Ovary (tissue), 9 donors: ENCODE measurements around the gene ATG14. TPM values are rescaled to one million over a fixed set of nuclear protein-coding genes. Genes with fewer than 3 reads are reported as not detected.

Experiments
- DNase-seq, 5 donors: peaks; one replicate each; pipeline ENCODE4 v3.0.0-alpha.2; 2019 to 2020
- H3K27ac ChIP-seq, 2 donors: fragments of 200-600 bp; one replicate each; pipeline versions ENCODE4 v1.5.1 to v1.8.0; 2019 to 2022
- H3K27me3 ChIP-seq: fragments of 200-600 bp; one replicate; pipeline ENCODE4 v1.8.0; 2022
- H3K36me3 ChIP-seq: fragments of 200-600 bp; sonication (generic); one replicate; pipeline ENCODE4 v1.5.1; 2019
- H3K4me1 ChIP-seq: one replicate; pipeline ENCODE4 v1.8.1; 2013; ENCODE audit warnings: mild to moderate bottlenecking, moderate library complexity; ENCODE audit not compliant: insufficient read depth
- H3K4me3 ChIP-seq: fragments of 200-600 bp; sonication (generic); one replicate; pipeline ENCODE4 v1.5.1; 2017
- H3K9me3 ChIP-seq, 2 donors: fragments of 200-600 bp in 1 of 2; sonication (generic) in 1 of 2; one replicate each; pipeline versions ENCODE4 v1.5.1 to v1.8.1; 2013 to 2019; ENCODE audit warnings: mild to moderate bottlenecking in 1 of 2, moderate library complexity in 1 of 2
- EP300 ChIP-seq: sonication (generic); formaldehyde crosslinking; IDR thresholded peaks from one replicate; pipeline ENCODE4 v1.6.1; 2017; ENCODE audit warnings: antibody characterized with exemption
- POLR2A ChIP-seq: fragments of 450-650 bp; IDR thresholded peaks from one replicate; pipeline ENCODE4 v1.6.1; 2017; ENCODE audit warnings: antibody characterized with exemption, mild to moderate bottlenecking, moderate library complexity
- WGBS, 3 donors: extraction: QIAGEN DNeasy Blood & Tissue Kit in 1 of 3; methylation state at CpG; one replicate each; pipeline versions ENCODE4 v1.1.5 to v1.1.7; 2013 to 2017; 5-methylcytosine and 5-hydroxymethylcytosine counted together
- intact Hi-C, 4 donors: fragments of 100-400 bp; cut with DNase I; formaldehyde crosslinking; loops; one replicate each; pipeline versions ENCODE4 v1.11.0 to v1.15.1; 2022 to 2023
- polyA plus RNA-seq, 2 donors: library from polyadenylated mRNA; stranded (reverse); fragments of 200-250 nt in 1 of 2; fragments of 350-450 nt in 1 of 2; fragmentation: Illumina TruSeq in 1 of 2; extraction: RNeasy Lipid Tissue Mini Kit (QIAGEN cat#74804) in 1 of 2; gene quantifications; one replicate each; pipeline ENCODE4 v1.2.3, GENCODE V29; 2013 to 2014
- total RNA-seq, 7 donors: library from RNA; depleted of rRNA in 2 of 7; stranded (reverse); fragments of >200 nt in 2 of 7; fragmentation: NEBNext Ultra II Directional in 3 of 7; extraction: Animal tissue kit (Norgen Biotek cat#: 25700) in 3 of 7; gene quantifications; one replicate each; pipeline versions ENCODE4 v1.1.0 to v1.2.4, GENCODE V29; 2016 to 2023
- TF ChIP-seq, protein P1 (sequence below), 3 donors: fragments of 450-650 bp in 2 of 3; fragments of 200-600 bp in 1 of 3; IDR thresholded peaks; one replicate each; pipeline versions ENCODE4 v1.5.1 to v1.8.0; 2016 to 2022; ENCODE audit warnings: antibody characterized with exemption in 3 of 3, mild to moderate bottlenecking in 1 of 3
- donor health status: DM: no; HTN: no; CAD: no; lungs with moderate emphysema.
- donor health status: DM: no; HTN: no; CAD: no.
- donor health status: Bipolar disorder and iron deficiency.
- donor health status: DM: yes; HTN: yes; CAD: no.
- donor health status: DM: no; HTN: no; CAD: no.
- donor health status: DM: yes; HTN: yes; CAD: no.

The ATG14 gene
- total and polyA plus RNA-seq, 9 donors = 9.5 to 22.5 (median 12.1) TPM

DNA sequence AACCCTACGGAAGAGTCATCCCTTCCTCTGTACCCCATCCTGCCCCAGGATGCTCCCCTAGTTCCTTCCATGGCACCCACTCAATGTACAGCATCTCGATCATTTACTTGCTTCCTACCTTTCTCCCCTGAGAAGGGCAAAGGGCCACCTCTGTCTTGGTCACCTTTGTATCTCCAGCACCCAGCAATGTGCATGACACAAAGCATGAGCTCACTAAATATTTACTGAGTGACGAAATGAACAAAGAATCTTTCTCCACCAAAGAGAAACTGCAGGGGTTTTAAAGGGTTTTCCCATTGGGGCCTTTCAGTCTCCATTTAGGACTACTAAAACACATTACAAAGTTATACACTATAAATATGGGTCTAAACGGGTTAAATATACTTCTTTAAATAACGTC, 30.6 kb downstream of the ATG14 start:
- Histone ChIP-seq H3K4me1 (no peaks in the 10 kb centered on the region), H3K27me3 (no peaks in the 10 kb centered on the region), H3K4me3 (no peak overlapping the region), H3K27ac (no peak overlapping the region), H3K9me3 (no peaks in the 10 kb centered on the region), H3K36me3 (no peaks in the 10 kb centered on the region)
- intact Hi-C loops = no loop called here
- WGBS, 3 donors = 77 to 88% (median 81%) methylated on average over 5 of the region's 5 CpGs
- TF ChIP-seq, protein P1, sequence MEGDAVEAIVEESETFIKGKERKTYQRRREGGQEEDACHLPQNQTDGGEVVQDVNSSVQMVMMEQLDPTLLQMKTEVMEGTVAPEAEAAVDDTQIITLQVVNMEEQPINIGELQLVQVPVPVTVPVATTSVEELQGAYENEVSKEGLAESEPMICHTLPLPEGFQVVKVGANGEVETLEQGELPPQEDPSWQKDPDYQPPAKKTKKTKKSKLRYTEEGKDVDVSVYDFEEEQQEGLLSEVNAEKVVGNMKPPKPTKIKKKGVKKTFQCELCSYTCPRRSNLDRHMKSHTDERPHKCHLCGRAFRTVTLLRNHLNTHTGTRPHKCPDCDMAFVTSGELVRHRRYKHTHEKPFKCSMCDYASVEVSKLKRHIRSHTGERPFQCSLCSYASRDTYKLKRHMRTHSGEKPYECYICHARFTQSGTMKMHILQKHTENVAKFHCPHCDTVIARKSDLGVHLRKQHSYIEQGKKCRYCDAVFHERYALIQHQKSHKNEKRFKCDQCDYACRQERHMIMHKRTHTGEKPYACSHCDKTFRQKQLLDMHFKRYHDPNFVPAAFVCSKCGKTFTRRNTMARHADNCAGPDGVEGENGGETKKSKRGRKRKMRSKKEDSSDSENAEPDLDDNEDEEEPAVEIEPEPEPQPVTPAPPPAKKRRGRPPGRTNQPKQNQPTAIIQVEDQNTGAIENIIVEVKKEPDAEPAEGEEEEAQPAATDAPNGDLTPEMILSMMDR (IDR thresholded peaks at IDR 0.05) = no peak
- TF ChIP-seq POLR2A (no peak), EP300 (no peak)
- no peak for DNase-seq

DNA sequence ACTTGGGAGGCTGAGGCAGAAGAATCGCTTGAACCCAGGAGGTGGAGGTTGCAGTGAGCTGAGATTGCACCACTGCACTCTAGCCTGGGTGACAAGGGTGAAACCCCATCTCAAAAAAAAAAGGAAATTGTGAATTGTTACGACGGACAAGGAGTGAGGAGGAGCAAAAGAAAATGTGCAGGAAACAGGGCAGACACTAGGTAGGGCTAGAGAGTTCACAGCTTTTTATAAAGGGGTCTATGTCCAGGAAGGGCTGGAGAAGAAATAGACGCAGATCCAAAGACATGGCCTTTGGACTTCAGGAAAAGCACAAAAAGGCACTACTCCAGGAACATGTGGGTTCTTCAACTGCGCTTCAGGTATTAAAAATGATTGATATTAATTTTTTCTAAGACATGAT, 34.4 kb downstream of the ATG14 start:
- Histone ChIP-seq H3K9me3 (no peaks in the 10 kb centered on the region), H3K27ac (no peak overlapping the region), H3K4me3 (no peak overlapping the region), H3K36me3 (no peaks in the 10 kb centered on the region), H3K27me3 (no peaks in the 10 kb centered on the region), H3K4me1 (no peaks in the 10 kb centered on the region)
- WGBS, 3 donors = 94 to 97% (median 95%) methylated on average over 5 of the region's 5 CpGs
- intact Hi-C loops = no loop called here
- TF ChIP-seq POLR2A (no peak), EP300 (no peak)
- no peak for DNase-seq

DNA sequence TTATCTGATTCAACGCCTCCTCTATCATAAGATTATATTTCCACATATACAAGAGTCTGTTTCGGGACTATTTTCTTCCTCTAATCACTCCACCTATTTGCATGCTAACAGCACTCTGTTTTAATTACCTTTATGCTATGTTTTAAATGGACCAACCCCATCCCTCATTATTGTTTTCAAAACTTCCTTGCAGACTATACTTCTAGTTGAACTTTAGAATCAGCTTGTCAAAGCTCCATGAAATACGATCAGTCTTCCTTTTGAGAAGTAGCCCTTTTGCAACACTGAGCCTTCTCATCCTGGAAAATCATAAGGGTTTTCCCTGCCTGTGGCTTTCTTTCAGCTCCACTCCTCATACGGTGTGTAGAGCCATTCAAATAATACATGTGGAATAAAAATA, 36.9 kb downstream of the ATG14 start:
- Histone ChIP-seq H3K27ac (no peak overlapping the region), H3K4me1 (no peaks in the 10 kb centered on the region), H3K36me3 (no peaks in the 10 kb centered on the region), H3K27me3 (no peaks in the 10 kb centered on the region), H3K9me3 (no peaks in the 10 kb centered on the region), H3K4me3 (no peak overlapping the region)
- DNase-seq = no peak
- WGBS, 3 donors = 94 to 97% (median 95%) methylated on average over 4 of the region's 4 CpGs
- intact Hi-C loops = loop anchor here in 1 of 4 donors (5.0 kb wide), 1 partner anchor 787 kb away; no protein-coding TSS in a partner anchor
- TF ChIP-seq POLR2A = no peak
- TF ChIP-seq, protein P1 (IDR thresholded peaks at IDR 0.05) = no peak
- no peak for TF ChIP-seq EP300

DNA sequence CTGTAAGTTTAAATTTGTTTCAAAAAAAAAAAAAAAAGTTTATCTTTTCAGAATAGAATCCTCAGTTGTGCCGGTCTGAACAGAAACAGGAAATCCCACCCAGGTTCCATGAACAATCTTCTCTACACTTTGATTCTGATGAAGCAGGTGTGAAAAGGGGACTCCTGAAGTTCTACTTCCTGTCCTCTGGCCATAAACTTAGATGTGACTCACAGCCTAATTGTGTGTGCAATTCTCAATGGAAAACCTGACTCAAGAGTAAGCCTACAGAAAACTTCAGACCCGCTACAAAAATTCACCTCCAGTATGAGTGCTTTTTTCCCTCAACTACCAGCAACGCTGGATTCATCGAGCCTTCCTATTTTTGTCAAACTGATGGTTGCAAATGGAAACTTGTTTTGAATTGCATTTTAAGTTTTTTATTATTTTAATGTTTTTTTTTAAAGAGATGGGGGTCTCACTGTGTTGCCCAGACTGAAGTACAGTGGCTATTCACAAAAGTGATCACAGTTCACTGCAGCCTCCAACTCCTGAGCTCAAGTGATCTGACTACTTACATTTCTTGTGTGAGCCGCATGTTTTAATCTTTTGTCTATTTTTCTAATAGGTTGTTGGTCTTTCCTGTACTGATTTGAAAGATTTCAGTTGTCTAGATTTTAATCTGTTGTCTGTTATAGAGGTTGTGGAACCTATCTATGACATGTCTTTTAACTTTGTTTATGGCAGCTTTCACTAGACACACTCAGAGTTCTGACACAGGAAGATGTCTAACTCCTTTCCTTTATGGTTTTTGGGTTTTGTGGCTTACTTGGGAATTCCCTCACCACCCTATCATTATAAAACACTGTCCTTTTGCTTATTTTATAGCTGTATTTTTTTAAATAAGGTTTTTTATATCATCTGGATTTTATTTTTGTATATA, 37.6 kb downstream of the ATG14 start:
- Histone ChIP-seq H3K4me1 (no peaks in the 10 kb centered on the region), H3K36me3 (no peaks in the 10 kb centered on the region), H3K27ac (no peak overlapping the region), H3K4me3 (no peak overlapping the region), H3K27me3 (no peaks in the 10 kb centered on the region), H3K9me3 (no peaks in the 10 kb centered on the region)
- DNase-seq = no peak
- TF ChIP-seq POLR2A = no peak
- TF ChIP-seq, protein P1 (IDR thresholded peaks at IDR 0.05) = no peak
- no peak for TF ChIP-seq EP300
- 82 to 94% (median 84%) methylated on average over 5 of the region's 5 CpGs for WGBS, 3 donors
- intact Hi-C loops = loop anchor here in 1 of 4 donors (5.0 kb wide), 1 partner anchor 787 kb away; no protein-coding TSS in a partner anchor

DNA sequence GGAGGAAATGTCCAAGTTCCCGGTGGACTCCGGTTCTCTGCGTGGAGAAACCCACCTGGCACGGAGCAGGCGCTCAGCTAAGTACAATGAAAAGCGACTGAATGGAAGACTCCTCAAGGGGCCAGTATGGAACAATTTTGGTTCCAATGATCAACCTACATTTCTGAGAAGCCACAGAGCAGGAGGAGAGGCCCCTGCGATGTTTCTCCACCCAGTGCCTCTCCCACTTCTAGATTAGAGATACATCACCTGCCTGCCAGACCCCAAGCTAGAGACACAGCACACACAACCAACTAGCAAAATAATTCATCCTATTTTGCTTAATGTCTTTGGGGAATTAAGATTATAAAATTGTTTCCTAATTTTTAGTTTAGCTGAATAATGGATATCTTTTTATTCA, 38.8 kb downstream of the ATG14 start:
- Histone ChIP-seq H3K27me3 (no peaks in the 10 kb centered on the region), H3K4me1 (no peaks in the 10 kb centered on the region), H3K27ac (no peak overlapping the region), H3K4me3 (no peak overlapping the region), H3K9me3 (no peaks in the 10 kb centered on the region), H3K36me3 (no peaks in the 10 kb centered on the region)
- no peak for DNase-seq
- intact Hi-C loops = loop anchor here in 1 of 4 donors (5.0 kb wide), 1 partner anchor 786 kb away; no protein-coding TSS in a partner anchor
- WGBS, 3 donors = 89 to 94% (median 92%) methylated on average over 7 of the region's 7 CpGs
- no peak for TF ChIP-seq POLR2A
- TF ChIP-seq EP300 = no peak
- TF ChIP-seq, protein P1 (IDR thresholded peaks at IDR 0.05) = no peak
